Prostate gland (tissue), 2 donors: ENCODE data around the gene GRK7. TPM values are rescaled to one million over a fixed set of nuclear protein-coding genes. Genes with fewer than 3 reads are reported as not detected.

Experiments
- DNase-seq: peaks from one replicate; pipeline ENCODE4 v3.0.0-alpha.2; 2019; ENCODE audit warnings: low spot score
- H3K27ac ChIP-seq, 2 donors: fragments of 200-600 bp; sonication (generic); 2 replicates each; pipeline ENCODE4 v1.5.1; 2017 to 2019
- H3K27me3 ChIP-seq: fragments of 200-600 bp; sonication (generic); replicated peaks from 2 replicates; pipeline ENCODE4 v1.5.1; 2019; ENCODE audit not compliant: insufficient read depth
- H3K36me3 ChIP-seq, 2 donors: fragments of 200-600 bp; sonication (generic); 1 replicate in 1 of 2; 2 replicates in 1 of 2; pipeline versions ENCODE4 v1.5.1 to v1.8.1; 2017 to 2019
- H3K4me1 ChIP-seq: fragments of 200-600 bp; sonication (generic); replicated peaks from 2 replicates; pipeline ENCODE4 v1.5.1; 2019
- H3K4me3 ChIP-seq, 2 donors: fragments of 200-600 bp; sonication (generic); 2 replicates each; pipeline ENCODE4 v1.5.1; 2017 to 2019
- H3K9me3 ChIP-seq: fragments of 200-600 bp; sonication (generic); 2 replicates; pipeline ENCODE4 v1.5.1; 2017
- CTCF ChIP-seq, 4 experiments: fragments of 200-600 bp in 2 of 4; fragments of 450-650 bp in 2 of 4; sonication (generic) in 2 of 4; IDR thresholded peaks; 1 replicate in 3 of 4; 2 replicates in 1 of 4; pipeline ENCODE4 v1.5.1; 2016 to 2019; ENCODE audit warnings: antibody characterized with exemption in 4 of 4, mild to moderate bottlenecking in 2 of 4, moderate library complexity in 2 of 4
- POLR2A ChIP-seq: fragments of 450-650 bp; IDR thresholded peaks from one replicate; pipeline ENCODE4 v1.6.1; 2016; ENCODE audit warnings: antibody characterized with exemption, mild to moderate bottlenecking
- POLR2AphosphoS5 ChIP-seq: sonication (generic); formaldehyde crosslinking; IDR thresholded peaks from one replicate; pipeline ENCODE4 v1.6.1; 2017; ENCODE audit warnings: antibody characterized with exemption
- WGBS: methylation state at CpG from one replicate; pipeline ENCODE4 v1.1.5; 2018; 5-methylcytosine and 5-hydroxymethylcytosine counted together
- intact Hi-C: fragments of 100-400 bp; cut with DNase I; formaldehyde crosslinking; loops from one replicate; pipeline ENCODE4 v1.14.2; 2022
- total RNA-seq, 2 donors: library from RNA; depleted of rRNA; stranded (reverse); fragments of >200 nt; gene quantifications; one replicate each; pipeline ENCODE4 v1.1.0, GENCODE V29; 2016

GRK7 gene
- total RNA-seq, 2 donors from 2014 or later: 0.17 TPM; not detected in 1

- peak within 1 kb of the TSS; percentile 91 to 96 for H3K27ac ChIP-seq
- H3K4me3 ChIP-seq: peak within 1 kb of the TSS; percentile 69 to 75
- TF ChIP-seq POLR2AphosphoS5: peak; percentile 86
- TF ChIP-seq CTCF (IDR thresholded peaks at IDR 0.05): peak; percentile 94 to 99 (median 96)
- peak; percentile 72 for TF ChIP-seq POLR2A
- H3K9me3 ChIP-seq: no peaks in the 10 kb centered on the region
- peak; percentile 92 for DNase-seq
- intact Hi-C loops: loop anchor here (1.0 to 5.0 kb wide), 4 partner anchors 81 to 251 kb away; partner anchors contain the start of genes ATP1B3 and RASA2
- no peaks in the 10 kb centered on the region for H3K36me3 ChIP-seq
- WGBS: under 1% methylated on average over 68 of the region's 81 CpGs
- no peaks in the 10 kb centered on the region for H3K4me1 ChIP-seq
- H3K27me3 ChIP-seq: no peaks in the 10 kb centered on the region
Observed at GRCh38 chr3:141738022-141738890, 25.0 kb upstream of the GRK7 start, which contains the start of gene RNF7. TSS of gene RNF7 (plus strand) at chr3:141738298. CDS start at chr3:141738342, 44 bp downstream.

DNA sequence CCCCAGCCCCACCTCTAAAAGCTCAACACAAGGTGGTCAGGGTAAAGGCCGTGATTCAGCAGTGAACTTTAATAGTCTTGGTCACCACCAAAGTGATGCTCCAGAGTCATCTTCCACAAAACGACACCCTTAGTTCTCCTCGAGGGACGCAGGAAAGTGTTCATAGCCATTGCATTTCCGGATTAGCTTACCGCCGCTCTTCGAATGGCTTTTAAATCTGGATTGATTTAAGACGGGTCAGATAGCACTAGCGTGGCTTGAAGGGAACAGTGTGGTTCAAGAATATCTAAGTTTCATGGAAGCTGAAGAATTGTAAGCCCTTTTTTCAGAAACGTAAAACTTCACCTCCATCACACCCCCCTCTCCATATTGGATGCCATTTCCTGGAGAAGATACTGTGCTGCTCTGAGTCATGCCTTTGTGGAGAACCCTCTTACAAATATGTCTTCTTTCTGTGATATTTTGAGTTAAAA lies 24.3 kb upstream of the GRK7 start:
- TF ChIP-seq POLR2A: no peak
- peak; percentile 27 for TF ChIP-seq POLR2AphosphoS5
- Histone ChIP-seq H3K4me1 (no peaks in the 10 kb centered on the region), H3K9me3 (no peaks in the 10 kb centered on the region), H3K4me3 (peak overlapping the region; percentile 69 to 75), H3K36me3 (no peaks in the 10 kb centered on the region), H3K27ac (peak overlapping the region; percentile 91 to 96), H3K27me3 (no peaks in the 10 kb centered on the region)
- peak; percentile 16 for DNase-seq
- 0% methylated on average over 11 of the region's 11 CpGs for WGBS
- intact Hi-C loops: loop anchor here (1.0 to 5.0 kb wide), 4 partner anchors 82 to 252 kb away; partner anchors contain the start of genes ATP1B3 and RASA2

GRCh38 chr3:141739731-141740130 lies 23.5 kb upstream of the GRK7 start:
- no peaks in the 10 kb centered on the region for H3K9me3 ChIP-seq
- peak overlapping the region; percentile 91 to 96 for H3K27ac ChIP-seq
- no peak for TF ChIP-seq CTCF (IDR thresholded peaks at IDR 0.05)
- TF ChIP-seq POLR2AphosphoS5: no peak
- no peak for TF ChIP-seq POLR2A
- H3K4me3 ChIP-seq: peak overlapping the region in 1 of 2 donors; percentile 69
- intact Hi-C loops: loop anchor here (2.0 to 5.0 kb wide), 3 partner anchors 82 to 253 kb away; partner anchors contain the start of gene RASA2
- H3K27me3 ChIP-seq: no peaks in the 10 kb centered on the region
- H3K4me1 ChIP-seq: no peaks in the 10 kb centered on the region
- DNase-seq: no peak
- H3K36me3 ChIP-seq: no peaks in the 10 kb centered on the region
- 61% methylated on average over 2 of the region's 2 CpGs for WGBS

GRCh38 chr3:141740349-141740748 lies 22.9 kb upstream of the GRK7 start:
- DNase-seq: no peak
- TF ChIP-seq POLR2AphosphoS5 (no peak), CTCF (IDR thresholded peaks at IDR 0.05) (no peak), POLR2A (no peak)
- H3K27ac ChIP-seq: peak overlapping the region; percentile 6 to 91
- no peaks in the 10 kb centered on the region for H3K4me1 ChIP-seq
- H3K27me3 ChIP-seq: no peaks in the 10 kb centered on the region
- intact Hi-C loops: no loop called here
- H3K9me3 ChIP-seq: no peaks in the 10 kb centered on the region
- H3K36me3 ChIP-seq: no peaks in the 10 kb centered on the region
- H3K4me3 ChIP-seq: no peak overlapping the region

GRCh38 chr3:141743305-141743704 lies 19.9 kb upstream of the GRK7 start:
- no peak overlapping the region for H3K27ac ChIP-seq
- no peak for DNase-seq
- H3K36me3 ChIP-seq: no peaks in the 10 kb centered on the region
- intact Hi-C loops: no loop called here
- WGBS: 23% methylated on average over 1 of the region's 1 CpG
- TF ChIP-seq CTCF (IDR thresholded peaks at IDR 0.05) (no peak), POLR2A (no peak), POLR2AphosphoS5 (no peak)
- no peaks in the 10 kb centered on the region for H3K4me1 ChIP-seq
- H3K27me3 ChIP-seq: no peaks in the 10 kb centered on the region
- H3K9me3 ChIP-seq: no peaks in the 10 kb centered on the region
- H3K4me3 ChIP-seq: no peak overlapping the region
